A549 (cell line): ENCODE measurements around the gene CRYBG3. TPM values are rescaled to one million over a fixed set of nuclear protein-coding genes. Genes with fewer than 3 reads are reported as not detected.

Experiments
- ATAC-seq, 2 experiments: fragments of 200-7000 bp in 1 of 2; fragments of >200 bp in 1 of 2; cut with Nextera tagmentation in 1 of 2; cut with Tn5 transposase in 1 of 2; 3 replicates each; pipeline versions ENCODE4 v1.8.0 to v1.9.1; 2018 to 2020; ENCODE audit warnings: mild to moderate bottlenecking in 1 of 2, moderate library complexity in 1 of 2
- CTCF ChIA-PET: fragments of 300-600 bp; sonication (Branson Sonifier 250); formaldehyde crosslinking; extraction: SDS; loops from one replicate; lab custom pipeline; 2021; ENCODE audit warnings: antibody characterized with exemption, inconsistent platforms; lab: Yijun Ruan, JAX
- POLR2A ChIA-PET: fragments of 350-600 bp; formaldehyde crosslinking; extraction: SDS; loops from one replicate; lab custom pipeline; 2021; ENCODE audit warnings: antibody characterized with exemption, inconsistent platforms; lab: Yijun Ruan, JAX
- DNase-seq, 2 experiments: peaks; one replicate each; pipeline versions ENCODE4 v3.0.0 to v3.0.0-alpha.2; 2011 to 2016; ENCODE audit warnings: low read depth in 1 of 2, low spot score in 1 of 2
- FAIRE-seq: peaks from 2 replicates; lab custom pipeline; 2011; peaks lifted over from hg19 to GRCh38; lab: Jason Lieb, UNC
- H3K27ac ChIP-seq, 2 experiments: fragments of >200 bp; sonication (Bioruptor Twin); formaldehyde crosslinking; 3 replicates each; pipeline ENCODE4 v1.5.1; 2016 to 2017
- H3K4me1 ChIP-seq: fragments of >200 bp; sonication (Bioruptor Twin); formaldehyde crosslinking; 3 replicates; pipeline ENCODE4 v1.6.1; 2016
- H3K4me2 ChIP-seq: fragments of >200 bp; sonication (Bioruptor Twin); formaldehyde crosslinking; 3 replicates; pipeline ENCODE4 v1.6.1; 2016
- H3K4me3 ChIP-seq: fragments of >200 bp; sonication (Bioruptor Twin); formaldehyde crosslinking; 3 replicates; pipeline ENCODE4 v1.5.1; 2016
- H3K9me3 ChIP-seq: fragments of >200 bp; sonication (Bioruptor Twin); formaldehyde crosslinking; 3 replicates; pipeline ENCODE4 v1.6.1; 2016
- BCL3 ChIP-seq: fragments of >200 bp; sonication (Bioruptor Twin); formaldehyde crosslinking; IDR thresholded peaks from 3 replicates; pipeline ENCODE4 v1.6.1; 2016
- CBX2 ChIP-seq: fragments of 200-600 bp; sonication (generic); IDR thresholded peaks from 2 replicates; pipeline ENCODE4 v1.6.1; 2016; ENCODE audit warnings: low read depth, mild to moderate bottlenecking, borderline replicate concordance
- CHD4 ChIP-seq: fragments of 200-600 bp; sonication (generic); IDR thresholded peaks from 2 replicates; pipeline ENCODE4 v1.6.1; 2016; ENCODE audit warnings: antibody characterized with exemption, mild to moderate bottlenecking, borderline replicate concordance
- EHMT2 ChIP-seq: fragments of 200-600 bp; sonication (generic); IDR thresholded peaks from 2 replicates; pipeline ENCODE4 v1.6.1; 2016; ENCODE audit warnings: antibody characterized with exemption, low read depth, mild to moderate bottlenecking, moderate library complexity
- ESRRA ChIP-seq: fragments of 150-350 bp; IDR thresholded peaks from 2 replicates; pipeline ENCODE4 v1.6.1; 2014; ENCODE audit warnings: mild to moderate bottlenecking, low read length, borderline replicate concordance
- FOSB ChIP-seq: fragments of 250-450 bp; sonication (Bioruptor Pico); IDR thresholded peaks from 2 replicates; pipeline ENCODE4 v1.5.0; 2020; ENCODE audit warnings: mild to moderate bottlenecking, moderate library complexity
- HEYL ChIP-seq: fragments of 250-450 bp; sonication (Bioruptor Pico); IDR thresholded peaks from 2 replicates; pipeline ENCODE4 v1.8.0; 2021; ENCODE audit warnings: mild to moderate bottlenecking, moderate library complexity
- KDM5A ChIP-seq: fragments of 200-600 bp; sonication (generic); IDR thresholded peaks from 2 replicates; pipeline ENCODE4 v1.6.1; 2016; ENCODE audit warnings: antibody characterized with exemption, mild to moderate bottlenecking
- MAFK ChIP-seq: fragments of 450-650 bp; IDR thresholded peaks from 2 replicates; pipeline ENCODE4 v1.6.1; 2014; ENCODE audit not compliant: partially characterized antibody
- NFE2L2 ChIP-seq: fragments of 150-350 bp; conservative IDR thresholded peaks from 2 replicates; pipeline ENCODE4 v1.6.1; 2014; ENCODE audit warnings: low read length
- POLR2A ChIP-seq: IDR thresholded peaks from 2 replicates; pipeline ENCODE4 v1.6.1; 2012; ENCODE audit warnings: mild to moderate bottlenecking, low read length
- POLR2AphosphoS2 ChIP-seq: conservative IDR thresholded peaks from 2 replicates; pipeline ENCODE4 v1.6.1; 2012; ENCODE audit warnings: low read length, improper control_type of control experiment, inconsistent platforms
- RAD21 ChIP-seq, 2 experiments: fragments of >200 bp in 1 of 2; sonication (Bioruptor Twin) in 1 of 2; formaldehyde crosslinking in 1 of 2; IDR thresholded peaks in 1 of 2; conservative IDR thresholded peaks in 1 of 2; 2 replicates in 1 of 2; 3 replicates in 1 of 2; pipeline ENCODE4 v1.6.1; 2012 to 2018; ENCODE audit warnings: inconsistent platforms in 1 of 2
- RARB ChIP-seq: fragments of 250-450 bp; sonication (Bioruptor Pico); IDR thresholded peaks from 2 replicates; pipeline ENCODE4 v1.8.0; 2021; ENCODE audit warnings: mild to moderate bottlenecking, moderate library complexity
- RCOR1 ChIP-seq: fragments of 150-350 bp; IDR thresholded peaks from 2 replicates; pipeline ENCODE4 v1.6.1; 2014; ENCODE audit warnings: antibody characterized with exemption, low read length, low read depth
- REST ChIP-seq: fragments of 200-600 bp; sonication (generic); IDR thresholded peaks from 2 replicates; pipeline ENCODE4 v1.6.1; 2016; ENCODE audit warnings: antibody characterized with exemption, mild to moderate bottlenecking, moderate library complexity
- RNF2 ChIP-seq: fragments of 200-600 bp; sonication (generic); IDR thresholded peaks from 2 replicates; pipeline ENCODE4 v1.6.1; 2016; ENCODE audit warnings: low read depth, mild to moderate bottlenecking, antibody characterized with exemption, moderate library complexity, borderline replicate concordance
- USF2 ChIP-seq: fragments of 450-650 bp; IDR thresholded peaks from 2 replicates; pipeline ENCODE4 v1.6.1; 2014; ENCODE audit warnings: antibody characterized with exemption
- ZC3H11A ChIP-seq: fragments of 450-650 bp; IDR thresholded peaks from 2 replicates; pipeline ENCODE4 v1.6.1; 2014; ENCODE audit warnings: antibody characterized with exemption, mild to moderate bottlenecking
- ZFP36 ChIP-seq: fragments of 450-650 bp; IDR thresholded peaks from 2 replicates; pipeline ENCODE4 v1.6.1; 2014; ENCODE audit warnings: borderline replicate concordance; ENCODE audit not compliant: partially characterized antibody
- ZNF302 ChIP-seq: fragments of 250-450 bp; sonication (Bioruptor Pico); IDR thresholded peaks from 2 replicates; pipeline ENCODE4 v1.9.0; 2021; ENCODE audit warnings: inconsistent platforms, mild to moderate bottlenecking, moderate library complexity
- ZSCAN20 ChIP-seq: fragments of 250-450 bp; sonication (Bioruptor Pico); IDR thresholded peaks from 2 replicates; pipeline ENCODE4 v1.8.0; 2022; ENCODE audit warnings: mild to moderate bottlenecking, moderate library complexity
- WGBS: methylation state at CpG from one replicate; pipeline ENCODE4 v1.1.6; 2017; ENCODE audit errors: missing lambda C conversion rate; 5-methylcytosine and 5-hydroxymethylcytosine counted together
- polyA plus RNA-seq, 4 experiments: library from polyadenylated mRNA; depleted of rRNA in 3 of 4; stranded (reverse); fragments of >200 nt; fragmentation: RNase III in 1 of 4; extraction: RNeasy Plus Mini Kit Qiagen cat#74134 plus additional on column Dnase treatment in 1 of 4; gene quantifications; 2 replicates in 3 of 4; 3 replicates in 1 of 4; pipeline ENCODE4 v1.2.3, GENCODE V29; 2011 to 2017

The CRYBG3 gene
- polyA plus RNA-seq, 2 of the 4 experiments (the other 2 are of a cell fraction), result 3.6 to 8.7 TPM

- no peak for TF ChIP-seq HEYL (CRISPR knock-in tag)
- no peak for TF ChIP-seq ESRRA
- TF ChIP-seq RNF2, result no peak
- TF ChIP-seq FOSB (CRISPR knock-in tag), result no peak
- no peak for TF ChIP-seq BCL3
- no peak for TF ChIP-seq MAFK
- TF ChIP-seq KDM5A, result no peak
- no peak for TF ChIP-seq CHD4
- no peak for TF ChIP-seq RAD21 (conservative IDR thresholded peaks at IDR 0.05 in 1 of 2, IDR thresholded peaks at IDR 0.05 in 1 of 2)
- no peak for TF ChIP-seq CBX2
- no peak for TF ChIP-seq POLR2A
- TF ChIP-seq ZSCAN20 (CRISPR knock-in tag), result no peak
- TF ChIP-seq ZC3H11A, result no peak
- TF ChIP-seq RARB, result no peak
- no peak overlapping the region for H3K4me3 ChIP-seq
- DNase-seq, result no peak
- no peak for ATAC-seq
- POLR2A ChIA-PET, result no interaction called here
- FAIRE-seq, result no peak
- no peak overlapping the region for H3K27ac ChIP-seq
- H3K4me2 ChIP-seq, result no peak overlapping the region
- H3K4me1 ChIP-seq, result no peaks in the 10 kb centered on the region
- CTCF ChIA-PET, result interaction anchor here (1.3 kb wide), 1 partner anchor 223 kb away, joined by 4 read pairs; no protein-coding TSS in a partner anchor
- no peaks in the 10 kb centered on the region for H3K9me3 ChIP-seq
- WGBS, result 56% methylated on average over 2 of the region's 2 CpGs
These were observed 5.0 kb upstream of the CRYBG3 start for GRCh38 chr3:97816811-97817210.

- ChIA-PET CTCF (no interaction called here), POLR2A (no interaction called here)
- Histone ChIP-seq H3K4me3 (no peak overlapping the region), H3K4me2 (no peak overlapping the region), H3K9me3 (no peaks in the 10 kb centered on the region)
- no peak for DNase-seq
- TF ChIP-seq ZSCAN20 (CRISPR knock-in tag) (no peak), EHMT2 (no peak), BCL3 (no peak), POLR2AphosphoS2 (no peak), POLR2A (no peak), USF2 (no peak), RCOR1 (no peak), CHD4 (no peak), ZC3H11A (no peak)
- TF ChIP-seq, all 56 proteins: peak for 0
- no peak for FAIRE-seq
- no peak for ATAC-seq
- Histone ChIP-seq H3K4me1 (peaks cover under 1% of the 10 kb centered on the region; the same call in 1 of the 3 replicates), H3K27ac (no peak overlapping the region)
- 73% methylated on average over 3 of the region's 3 CpGs for WGBS
These were observed 3.8 kb upstream of the CRYBG3 start for GRCh38 chr3:97817965-97818364.

- POLR2A ChIA-PET, result no interaction called here
- Histone ChIP-seq H3K4me1 (peaks cover 7% of the 10 kb centered on the region; the same call in 1 of the 3 replicates), H3K27ac (no peak overlapping the region; a peak in 1 of 6 replicates), H3K4me2 (peak overlapping the region; percentile 86), H3K9me3 (no peaks in the 10 kb centered on the region), H3K4me3 (peak overlapping the region; percentile 71)
- CTCF ChIA-PET, result interaction anchor here (1.2 to 2.0 kb wide), 4 partner anchors 10 to 56 kb away, joined by 4 to 5 read pairs (median 5); partner anchors contain the start of gene ARL6
- WGBS, result 87% methylated on average over 5 of the region's 5 CpGs
- no peak for DNase-seq
- no peak for ATAC-seq
- TF ChIP-seq NFE2L2, result no peak
- TF ChIP-seq REST, result no peak
- TF ChIP-seq ZNF302, result no peak
- no peak for TF ChIP-seq RCOR1
- TF ChIP-seq RARB, result no peak
- TF ChIP-seq EHMT2, result no peak
- TF ChIP-seq ZFP36, result peak; percentile 40
- FAIRE-seq, result no peak
These were observed 1.0 kb upstream of the CRYBG3 start for GRCh38 chr3:97820780-97821179.
